RKO (cell line): ENCODE results near the gene ASPRV1.

Experiments used
- DNase-seq: peaks from one replicate; pipeline ENCODE4 v3.0.0-alpha.2; 2016; ENCODE audit warnings: low spot score

The ASPRV1 gene

GRCh38 chr2:69940691-69941090 lies 20.7 kb downstream of the ASPRV1 start:
- no peak for DNase-seq

GRCh38 chr2:69939722-69940121 lies 21.7 kb downstream of the ASPRV1 start:
- DNase-seq = no peak

GRCh38 chr2:69937968-69938367 lies 23.5 kb downstream of the ASPRV1 start:
- DNase-seq = no peak

GRCh38 chr2:69936906-69937305 lies 24.5 kb downstream of the ASPRV1 start:
- DNase-seq = no peak

GRCh38 chr2:69935011-69935410 lies 26.4 kb downstream of the ASPRV1 start:
- no peak for DNase-seq

- no peak for DNase-seq
Measured at GRCh38 chr2:69934614-69934908, 26.9 kb downstream of the ASPRV1 start.

- peak; percentile 85 for DNase-seq
Measured at GRCh38 chr2:69933839-69934613, 27.4 kb downstream of the ASPRV1 start.

- DNase-seq = no peak
Measured at GRCh38 chr2:69933254-69933828, 28.1 kb downstream of the ASPRV1 start.

- DNase-seq = no peak
Measured at GRCh38 chr2:69932596-69932922, 28.9 kb downstream of the ASPRV1 start.

- DNase-seq = no peak
Measured at GRCh38 chr2:69931832-69932595, 29.4 kb downstream of the ASPRV1 start.

GRCh38 chr2:69926849-69927515 lies 34.4 kb downstream of the ASPRV1 start:
- DNase-seq = no peak

GRCh38 chr2:69923116-69923515 lies 38.3 kb downstream of the ASPRV1 start:
- DNase-seq = no peak

GRCh38 chr2:69918401-69918800 lies 43.0 kb downstream of the ASPRV1 start:
- DNase-seq = no peak

GRCh38 chr2:69917852-69918251 lies 43.6 kb downstream of the ASPRV1 start:
- DNase-seq = peak; percentile 97

- peak; percentile 47 for DNase-seq
Measured at GRCh38 chr2:69916106-69916505, 45.3 kb downstream of the ASPRV1 start.

- no peak for DNase-seq
Measured at GRCh38 chr2:69914950-69915945, 46.2 kb downstream of the ASPRV1 start, which contains the start of gene MXD1. Gene MXD1 (plus strand): TSS chr2:69915109. CDS start chr2:69915331, 222 bp downstream.

- peak; percentile 100 for DNase-seq
Measured at GRCh38 chr2:69914164-69914949, 47.1 kb downstream of the ASPRV1 start.

- DNase-seq = peak; percentile 87
Measured at GRCh38 chr2:69911985-69912563, 49.4 kb downstream of the ASPRV1 start.
